K562 (cell line): ENCODE results near the gene NQO2. TPM values are rescaled to one million over a fixed set of nuclear protein-coding genes. Genes with fewer than 3 reads are reported as not detected.

ENCODE experiments used
- FOXM1 ChIP-seq, 2 experiments: fragments of 450-650 bp in 1 of 2; sonication (generic) in 1 of 2; formaldehyde crosslinking in 1 of 2; IDR thresholded peaks; 2 replicates each; pipeline versions ENCODE4 v1.6.1 to v1.9.0; 2017 to 2022; ENCODE audit warnings: low read depth in 2 of 2, mild to moderate bottlenecking in 2 of 2, missing genetic modification reagents in 1 of 2, moderate library complexity in 1 of 2
- LCOR ChIP-seq: sonication (generic); formaldehyde crosslinking; IDR thresholded peaks from 2 replicates; pipeline ENCODE4 v1.8.0; 2022; ENCODE audit warnings: mild to moderate bottlenecking, missing genetic modification reagents
- MEF2A ChIP-seq: IDR thresholded peaks from 2 replicates; pipeline ENCODE4 v1.6.1; 2011; ENCODE audit warnings: low read depth, mild to moderate bottlenecking, low read length, moderate library complexity; ENCODE audit not compliant: control insufficient read depth
- ZNF165 ChIP-seq: fragments of 250-450 bp; sonication (Bioruptor Pico); IDR thresholded peaks from 2 replicates; pipeline ENCODE4 v1.4.0; 2020; ENCODE audit warnings: borderline replicate concordance
- ZNF584 ChIP-seq: fragments of 200-800 bp; sonication (Bioruptor generic); IDR thresholded peaks from 2 replicates; pipeline ENCODE4 v1.6.1; 2016; ENCODE audit warnings: low read depth, mild to moderate bottlenecking, missing genetic modification characterization, missing compliant biosample characterization
- polyA plus RNA-seq, 8 experiments: library from polyadenylated mRNA; depleted of rRNA in 4 of 8; stranded (reverse) in 5 of 8; unstranded in 3 of 8; fragments of >200 nt; fragmentation: Nextera tagmentation in 2 of 8; fragmentation: Illumina TruSeq in 1 of 8; extraction: Ambion mirVana in 2 of 8; extraction: Trizol in 1 of 8; gene quantifications; 2 replicates each; pipeline versions ENCODE4 v1.2.1 to v1.2.3, GENCODE V29; 2011 to 2014; ENCODE audit warnings: inconsistent platforms in 1 of 8, missing spikeins in 1 of 8
- total RNA-seq, 7 experiments: library from RNA; depleted of rRNA in 6 of 7; stranded (reverse); fragments of >200 nt in 6 of 7; fragmentation: Illumina TruSeq in 2 of 7; extraction: Trizol in 2 of 7; gene quantifications; 2 replicates each; pipeline versions ENCODE4 v1.2.1 to v1.2.3, GENCODE V29; 2011 to 2021; ENCODE audit warnings: low replicate concordance in 1 of 7
- TF ChIP-seq, protein P1 (sequence below): fragments of 250-450 bp; sonication (Bioruptor Pico); IDR thresholded peaks from 2 replicates; pipeline ENCODE4 v1.5.0; 2021; ENCODE audit warnings: mild to moderate bottlenecking, moderate library complexity
- TF ChIP-seq, protein P2 (sequence below): fragments of 450-650 bp; IDR thresholded peaks from 2 replicates; pipeline ENCODE4 v1.7.1; 2018; ENCODE audit warnings: mild to moderate bottlenecking, low read depth; ENCODE audit not compliant: partially characterized antibody
- TF ChIP-seq, protein P3 (sequence below): sonication (generic); formaldehyde crosslinking; IDR thresholded peaks from 2 replicates; pipeline ENCODE4 v1.8.0; 2023; ENCODE audit warnings: missing genetic modification reagents, mild to moderate bottlenecking, borderline replicate concordance
- TF ChIP-seq, protein P4 (sequence below): IDR thresholded peaks from 2 replicates; pipeline ENCODE4 v1.6.1; 2016; ENCODE audit warnings: missing genetic modification characterization, missing compliant biosample characterization
- TF ChIP-seq, protein P5 (sequence below), 2 experiments: fragments of 450-650 bp; conservative IDR thresholded peaks; 2 replicates each; pipeline ENCODE4 v1.6.1; 2017; ENCODE audit warnings: mild to moderate bottlenecking in 2 of 2, moderate library complexity in 2 of 2

The NQO2 gene
- total and polyA plus RNA-seq, 9 of the 15 experiments (the other 6 are each of a cell fraction or from before 2014, with no cell fraction given), result 54.6 to 214 (median 116) TPM

DNA sequence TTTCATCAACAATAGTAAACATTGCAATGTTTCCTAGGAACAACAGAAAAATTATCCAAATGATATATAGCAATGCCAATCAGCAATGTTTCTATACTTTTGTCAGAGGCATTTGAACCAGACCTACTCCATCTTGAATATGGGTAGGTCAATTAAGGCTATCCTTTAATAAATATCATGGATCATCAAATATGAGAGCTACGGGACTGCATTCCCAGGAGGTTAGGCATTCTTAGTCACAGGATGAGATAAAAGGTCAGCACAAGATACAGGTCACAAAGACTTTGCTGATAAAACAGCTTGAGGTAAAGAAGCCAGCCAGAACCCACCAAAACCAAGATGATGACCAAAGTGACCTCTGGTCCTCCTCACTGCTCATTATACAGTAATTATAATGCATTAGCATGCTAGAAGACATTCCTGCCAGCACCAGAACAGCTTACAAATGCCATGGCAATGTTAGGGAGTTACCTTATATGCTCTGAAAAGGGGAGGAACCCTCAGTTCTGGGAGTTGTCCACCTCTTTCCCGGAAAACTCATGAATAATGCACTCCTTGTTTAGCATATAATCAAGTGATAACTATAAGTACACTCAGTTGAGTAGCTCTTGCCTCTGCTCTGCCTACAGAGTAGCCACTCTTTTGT, 19.8 kb upstream of the NQO2 start (continued):
- TF ChIP-seq, protein P1, sequence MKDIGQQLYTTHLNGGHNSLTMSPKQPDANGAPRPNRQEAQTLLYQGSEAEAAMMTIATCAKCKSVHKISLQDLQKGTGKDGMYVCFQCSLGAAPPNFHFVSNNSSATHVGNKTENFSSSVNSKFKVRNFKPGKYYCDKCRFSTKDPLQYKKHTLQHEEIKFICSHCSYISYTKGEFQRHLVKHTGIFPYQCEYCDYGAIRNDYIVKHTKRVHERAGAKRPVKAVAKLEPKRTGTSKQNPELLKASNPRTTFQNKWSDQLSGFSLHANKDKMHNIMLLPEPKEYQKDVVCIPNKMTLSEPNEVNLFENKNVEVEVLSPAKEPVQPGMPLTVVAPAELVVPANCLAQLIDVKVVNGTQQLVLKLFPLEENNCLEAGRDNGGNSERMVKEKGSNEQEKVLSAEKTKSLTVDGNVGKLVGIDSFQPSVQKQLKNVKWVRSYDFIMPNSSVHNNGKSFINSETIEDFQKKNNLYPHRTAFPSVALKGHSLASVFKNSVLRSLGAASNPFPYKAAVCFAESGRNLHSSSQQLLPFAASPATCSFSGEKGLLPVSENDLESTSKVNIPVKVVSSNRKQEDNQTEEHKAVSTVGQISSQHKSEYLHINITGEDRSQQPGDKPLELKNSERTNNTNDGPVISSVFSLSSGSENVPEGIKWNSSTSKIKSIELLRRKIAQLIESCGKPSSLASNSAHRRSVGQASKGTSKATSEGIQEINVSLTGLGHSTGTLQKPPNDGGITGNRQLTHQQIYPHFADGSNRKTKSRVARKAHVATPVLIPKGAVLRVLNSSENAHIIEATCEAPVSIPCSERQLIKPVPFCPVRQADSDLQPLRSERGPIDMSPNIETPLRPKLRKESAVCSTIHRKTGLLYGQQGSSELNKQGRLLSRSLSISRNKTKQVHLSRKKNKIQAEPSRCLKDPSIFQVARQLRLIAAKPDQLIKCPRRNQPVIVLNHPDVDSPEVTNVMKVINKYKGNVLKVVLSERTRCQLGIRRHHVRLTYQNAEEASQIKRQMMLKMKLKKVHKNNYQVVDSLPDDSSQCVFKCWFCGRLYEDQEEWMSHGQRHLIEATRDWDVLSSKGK (CRISPR knock-in tag), result 0 out of 2 replicates have a peak, but pooled peaks have one; percentile 53
- TF ChIP-seq, protein P2, sequence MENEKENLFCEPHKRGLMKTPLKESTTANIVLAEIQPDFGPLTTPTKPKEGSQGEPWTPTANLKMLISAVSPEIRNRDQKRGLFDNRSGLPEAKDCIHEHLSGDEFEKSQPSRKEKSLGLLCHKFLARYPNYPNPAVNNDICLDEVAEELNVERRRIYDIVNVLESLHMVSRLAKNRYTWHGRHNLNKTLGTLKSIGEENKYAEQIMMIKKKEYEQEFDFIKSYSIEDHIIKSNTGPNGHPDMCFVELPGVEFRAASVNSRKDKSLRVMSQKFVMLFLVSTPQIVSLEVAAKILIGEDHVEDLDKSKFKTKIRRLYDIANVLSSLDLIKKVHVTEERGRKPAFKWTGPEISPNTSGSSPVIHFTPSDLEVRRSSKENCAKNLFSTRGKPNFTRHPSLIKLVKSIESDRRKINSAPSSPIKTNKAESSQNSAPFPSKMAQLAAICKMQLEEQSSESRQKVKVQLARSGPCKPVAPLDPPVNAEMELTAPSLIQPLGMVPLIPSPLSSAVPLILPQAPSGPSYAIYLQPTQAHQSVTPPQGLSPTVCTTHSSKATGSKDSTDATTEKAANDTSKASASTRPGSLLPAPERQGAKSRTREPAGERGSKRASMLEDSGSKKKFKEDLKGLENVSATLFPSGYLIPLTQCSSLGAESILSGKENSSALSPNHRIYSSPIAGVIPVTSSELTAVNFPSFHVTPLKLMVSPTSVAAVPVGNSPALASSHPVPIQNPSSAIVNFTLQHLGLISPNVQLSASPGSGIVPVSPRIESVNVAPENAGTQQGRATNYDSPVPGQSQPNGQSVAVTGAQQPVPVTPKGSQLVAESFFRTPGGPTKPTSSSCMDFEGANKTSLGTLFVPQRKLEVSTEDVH, result no peak
- TF ChIP-seq, protein P3, sequence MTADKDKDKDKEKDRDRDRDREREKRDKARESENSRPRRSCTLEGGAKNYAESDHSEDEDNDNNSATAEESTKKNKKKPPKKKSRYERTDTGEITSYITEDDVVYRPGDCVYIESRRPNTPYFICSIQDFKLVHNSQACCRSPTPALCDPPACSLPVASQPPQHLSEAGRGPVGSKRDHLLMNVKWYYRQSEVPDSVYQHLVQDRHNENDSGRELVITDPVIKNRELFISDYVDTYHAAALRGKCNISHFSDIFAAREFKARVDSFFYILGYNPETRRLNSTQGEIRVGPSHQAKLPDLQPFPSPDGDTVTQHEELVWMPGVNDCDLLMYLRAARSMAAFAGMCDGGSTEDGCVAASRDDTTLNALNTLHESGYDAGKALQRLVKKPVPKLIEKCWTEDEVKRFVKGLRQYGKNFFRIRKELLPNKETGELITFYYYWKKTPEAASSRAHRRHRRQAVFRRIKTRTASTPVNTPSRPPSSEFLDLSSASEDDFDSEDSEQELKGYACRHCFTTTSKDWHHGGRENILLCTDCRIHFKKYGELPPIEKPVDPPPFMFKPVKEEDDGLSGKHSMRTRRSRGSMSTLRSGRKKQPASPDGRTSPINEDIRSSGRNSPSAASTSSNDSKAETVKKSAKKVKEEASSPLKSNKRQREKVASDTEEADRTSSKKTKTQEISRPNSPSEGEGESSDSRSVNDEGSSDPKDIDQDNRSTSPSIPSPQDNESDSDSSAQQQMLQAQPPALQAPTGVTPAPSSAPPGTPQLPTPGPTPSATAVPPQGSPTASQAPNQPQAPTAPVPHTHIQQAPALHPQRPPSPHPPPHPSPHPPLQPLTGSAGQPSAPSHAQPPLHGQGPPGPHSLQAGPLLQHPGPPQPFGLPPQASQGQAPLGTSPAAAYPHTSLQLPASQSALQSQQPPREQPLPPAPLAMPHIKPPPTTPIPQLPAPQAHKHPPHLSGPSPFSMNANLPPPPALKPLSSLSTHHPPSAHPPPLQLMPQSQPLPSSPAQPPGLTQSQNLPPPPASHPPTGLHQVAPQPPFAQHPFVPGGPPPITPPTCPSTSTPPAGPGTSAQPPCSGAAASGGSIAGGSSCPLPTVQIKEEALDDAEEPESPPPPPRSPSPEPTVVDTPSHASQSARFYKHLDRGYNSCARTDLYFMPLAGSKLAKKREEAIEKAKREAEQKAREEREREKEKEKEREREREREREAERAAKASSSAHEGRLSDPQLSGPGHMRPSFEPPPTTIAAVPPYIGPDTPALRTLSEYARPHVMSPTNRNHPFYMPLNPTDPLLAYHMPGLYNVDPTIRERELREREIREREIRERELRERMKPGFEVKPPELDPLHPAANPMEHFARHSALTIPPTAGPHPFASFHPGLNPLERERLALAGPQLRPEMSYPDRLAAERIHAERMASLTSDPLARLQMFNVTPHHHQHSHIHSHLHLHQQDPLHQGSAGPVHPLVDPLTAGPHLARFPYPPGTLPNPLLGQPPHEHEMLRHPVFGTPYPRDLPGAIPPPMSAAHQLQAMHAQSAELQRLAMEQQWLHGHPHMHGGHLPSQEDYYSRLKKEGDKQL, result no peak
- TF ChIP-seq MEF2A (no peak), ZNF584 (CRISPR knock-in tag) (peak; percentile 94), ZNF165 (no peak), FOXM1 (IDR thresholded peaks at IDR 0.05; ENCODE audit: low read depth) (no peak), FOXM1 (CRISPR knock-in tag; IDR thresholded peaks at IDR 0.05; ENCODE audit: low read depth) (no peak), LCOR (CRISPR knock-in tag) (no peak)
- TF ChIP-seq, protein P4, sequence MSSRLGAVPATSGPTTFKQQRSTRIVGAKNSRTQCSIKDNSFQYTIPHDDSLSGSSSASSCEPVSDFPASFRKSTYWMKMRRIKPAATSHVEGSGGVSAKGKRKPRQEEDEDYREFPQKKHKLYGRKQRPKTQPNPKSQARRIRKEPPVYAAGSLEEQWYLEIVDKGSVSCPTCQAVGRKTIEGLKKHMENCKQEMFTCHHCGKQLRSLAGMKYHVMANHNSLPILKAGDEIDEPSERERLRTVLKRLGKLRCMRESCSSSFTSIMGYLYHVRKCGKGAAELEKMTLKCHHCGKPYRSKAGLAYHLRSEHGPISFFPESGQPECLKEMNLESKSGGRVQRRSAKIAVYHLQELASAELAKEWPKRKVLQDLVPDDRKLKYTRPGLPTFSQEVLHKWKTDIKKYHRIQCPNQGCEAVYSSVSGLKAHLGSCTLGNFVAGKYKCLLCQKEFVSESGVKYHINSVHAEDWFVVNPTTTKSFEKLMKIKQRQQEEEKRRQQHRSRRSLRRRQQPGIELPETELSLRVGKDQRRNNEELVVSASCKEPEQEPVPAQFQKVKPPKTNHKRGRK (tag), result no peak
- TF ChIP-seq, protein P5, sequence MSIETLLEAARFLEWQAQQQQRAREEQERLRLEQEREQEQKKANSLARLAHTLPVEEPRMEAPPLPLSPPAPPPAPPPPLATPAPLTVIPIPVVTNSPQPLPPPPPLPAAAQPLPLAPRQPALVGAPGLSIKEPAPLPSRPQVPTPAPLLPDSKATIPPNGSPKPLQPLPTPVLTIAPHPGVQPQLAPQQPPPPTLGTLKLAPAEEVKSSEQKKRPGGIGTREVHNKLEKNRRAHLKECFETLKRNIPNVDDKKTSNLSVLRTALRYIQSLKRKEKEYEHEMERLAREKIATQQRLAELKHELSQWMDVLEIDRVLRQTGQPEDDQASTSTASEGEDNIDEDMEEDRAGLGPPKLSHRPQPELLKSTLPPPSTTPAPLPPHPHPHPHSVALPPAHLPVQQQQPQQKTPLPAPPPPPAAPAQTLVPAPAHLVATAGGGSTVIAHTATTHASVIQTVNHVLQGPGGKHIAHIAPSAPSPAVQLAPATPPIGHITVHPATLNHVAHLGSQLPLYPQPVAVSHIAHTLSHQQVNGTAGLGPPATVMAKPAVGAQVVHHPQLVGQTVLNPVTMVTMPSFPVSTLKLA (conservative IDR thresholded peaks at IDR 0.05), result peak in 1 of 2 experiments; percentile 23; a peak in 1 of 4 replicates
